Ishikawa (cell line): Measurements from ENCODE around the gene CMTM5.
A peak's percentile ranks its signal among the peaks of the same experiment; 100 is the strongest.

ENCODE experiments used
- CEBPB ChIP-seq: IDR thresholded peaks from 2 replicates; pipeline ENCODE4 v1.6.1; 2012
- CREB1 ChIP-seq: IDR thresholded peaks from 2 replicates; pipeline ENCODE4 v1.6.1; 2012; ENCODE audit warnings: low read depth
- EGR1 ChIP-seq: IDR thresholded peaks from 2 replicates; pipeline ENCODE4 v1.6.1; 2012
- EP300 ChIP-seq: IDR thresholded peaks from 2 replicates; pipeline ENCODE4 v1.6.1; 2012; ENCODE audit warnings: borderline replicate concordance
- FOXM1 ChIP-seq: IDR thresholded peaks from 2 replicates; pipeline ENCODE4 v1.6.1; 2012; ENCODE audit warnings: low read depth, borderline replicate concordance
- NFIC ChIP-seq: IDR thresholded peaks from 2 replicates; pipeline ENCODE4 v1.6.1; 2012
- RAD21 ChIP-seq: IDR thresholded peaks from 2 replicates; pipeline ENCODE4 v1.6.1; 2012; ENCODE audit warnings: low read depth
- TAF1 ChIP-seq: IDR thresholded peaks from 2 replicates; pipeline ENCODE4 v1.6.1; 2012; ENCODE audit warnings: low read depth, mild to moderate bottlenecking
- TCF12 ChIP-seq: IDR thresholded peaks from 2 replicates; pipeline ENCODE4 v1.6.1; 2012; ENCODE audit warnings: low read depth
- TEAD4 ChIP-seq: IDR thresholded peaks from 2 replicates; pipeline ENCODE4 v1.6.1; 2012
- YY1 ChIP-seq: IDR thresholded peaks from 2 replicates; pipeline ENCODE4 v1.6.1; 2012; ENCODE audit warnings: low read depth
- ZBTB7A ChIP-seq: IDR thresholded peaks from 2 replicates; pipeline ENCODE4 v1.6.1; 2012; ENCODE audit warnings: low read depth
- TF ChIP-seq, protein P1 (sequence below): IDR thresholded peaks from 2 replicates; pipeline ENCODE4 v1.6.1; 2012
- TF ChIP-seq, protein P2 (sequence below): IDR thresholded peaks from 2 replicates; pipeline ENCODE4 v1.6.1; 2012; ENCODE audit warnings: low read depth, mild to moderate bottlenecking
- TF ChIP-seq, protein P3 (sequence below): IDR thresholded peaks from 2 replicates; pipeline ENCODE4 v1.6.1; 2012

The CMTM5 gene

GRCh38 chr14:23377198-23377550 lies 328 bp downstream of the CMTM5 start:
- TF ChIP-seq, protein P1, sequence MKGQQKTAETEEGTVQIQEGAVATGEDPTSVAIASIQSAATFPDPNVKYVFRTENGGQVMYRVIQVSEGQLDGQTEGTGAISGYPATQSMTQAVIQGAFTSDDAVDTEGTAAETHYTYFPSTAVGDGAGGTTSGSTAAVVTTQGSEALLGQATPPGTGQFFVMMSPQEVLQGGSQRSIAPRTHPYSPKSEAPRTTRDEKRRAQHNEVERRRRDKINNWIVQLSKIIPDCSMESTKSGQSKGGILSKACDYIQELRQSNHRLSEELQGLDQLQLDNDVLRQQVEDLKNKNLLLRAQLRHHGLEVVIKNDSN: no peak
- TF ChIP-seq CREB1 (no peak), CEBPB (no peak), EGR1 (no peak), YY1 (no peak), ZBTB7A (no peak), NFIC (no peak), TAF1 (no peak)

GRCh38 chr14:23377573-23378563 lies 1.0 kb downstream of the CMTM5 start:
- no peak for TF ChIP-seq RAD21
- no peak for TF ChIP-seq EP300

DNA sequence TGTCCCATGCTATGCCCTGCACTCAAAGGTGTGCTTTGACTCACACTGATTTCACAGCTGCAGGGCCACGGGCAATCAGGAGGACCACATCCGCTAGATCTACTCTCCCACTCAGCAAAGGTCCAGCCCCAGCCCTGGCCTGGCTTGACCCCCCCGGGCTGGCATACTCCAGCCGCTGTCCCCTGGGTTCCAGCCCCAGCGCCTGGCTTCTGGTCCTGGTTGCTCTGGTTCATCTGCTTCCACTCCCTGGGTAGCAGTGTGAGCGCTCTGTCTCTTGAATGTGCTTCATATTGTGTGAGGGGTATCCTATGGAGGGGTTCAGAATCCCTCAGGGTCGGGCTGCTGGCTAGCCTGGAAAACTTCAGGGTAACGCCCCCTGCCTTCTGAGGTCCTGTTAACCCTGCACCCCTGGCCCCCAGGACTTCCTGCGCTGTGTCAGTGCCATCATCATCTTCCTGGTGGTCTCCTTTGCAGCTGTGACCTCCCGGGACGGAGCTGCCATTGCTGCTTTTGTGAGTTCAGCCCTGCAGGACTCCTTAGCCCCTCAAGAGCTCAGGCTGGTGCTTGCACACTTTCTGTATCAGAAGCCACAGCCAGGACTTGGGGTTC lies 1.9 kb downstream of the CMTM5 start:
- TF ChIP-seq NFIC (no peak), CREB1 (no peak), YY1 (no peak), TEAD4 (no peak), RAD21 (no peak), CEBPB (no peak), ZBTB7A (no peak), TCF12 (no peak), FOXM1 (no peak), EGR1 (no peak), EP300 (no peak), TAF1 (no peak)
- TF ChIP-seq, protein P2, sequence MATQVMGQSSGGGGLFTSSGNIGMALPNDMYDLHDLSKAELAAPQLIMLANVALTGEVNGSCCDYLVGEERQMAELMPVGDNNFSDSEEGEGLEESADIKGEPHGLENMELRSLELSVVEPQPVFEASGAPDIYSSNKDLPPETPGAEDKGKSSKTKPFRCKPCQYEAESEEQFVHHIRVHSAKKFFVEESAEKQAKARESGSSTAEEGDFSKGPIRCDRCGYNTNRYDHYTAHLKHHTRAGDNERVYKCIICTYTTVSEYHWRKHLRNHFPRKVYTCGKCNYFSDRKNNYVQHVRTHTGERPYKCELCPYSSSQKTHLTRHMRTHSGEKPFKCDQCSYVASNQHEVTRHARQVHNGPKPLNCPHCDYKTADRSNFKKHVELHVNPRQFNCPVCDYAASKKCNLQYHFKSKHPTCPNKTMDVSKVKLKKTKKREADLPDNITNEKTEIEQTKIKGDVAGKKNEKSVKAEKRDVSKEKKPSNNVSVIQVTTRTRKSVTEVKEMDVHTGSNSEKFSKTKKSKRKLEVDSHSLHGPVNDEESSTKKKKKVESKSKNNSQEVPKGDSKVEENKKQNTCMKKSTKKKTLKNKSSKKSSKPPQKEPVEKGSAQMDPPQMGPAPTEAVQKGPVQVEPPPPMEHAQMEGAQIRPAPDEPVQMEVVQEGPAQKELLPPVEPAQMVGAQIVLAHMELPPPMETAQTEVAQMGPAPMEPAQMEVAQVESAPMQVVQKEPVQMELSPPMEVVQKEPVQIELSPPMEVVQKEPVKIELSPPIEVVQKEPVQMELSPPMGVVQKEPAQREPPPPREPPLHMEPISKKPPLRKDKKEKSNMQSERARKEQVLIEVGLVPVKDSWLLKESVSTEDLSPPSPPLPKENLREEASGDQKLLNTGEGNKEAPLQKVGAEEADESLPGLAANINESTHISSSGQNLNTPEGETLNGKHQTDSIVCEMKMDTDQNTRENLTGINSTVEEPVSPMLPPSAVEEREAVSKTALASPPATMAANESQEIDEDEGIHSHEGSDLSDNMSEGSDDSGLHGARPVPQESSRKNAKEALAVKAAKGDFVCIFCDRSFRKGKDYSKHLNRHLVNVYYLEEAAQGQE: no peak
- TF ChIP-seq, protein P1: no peak
- TF ChIP-seq, protein P3, sequence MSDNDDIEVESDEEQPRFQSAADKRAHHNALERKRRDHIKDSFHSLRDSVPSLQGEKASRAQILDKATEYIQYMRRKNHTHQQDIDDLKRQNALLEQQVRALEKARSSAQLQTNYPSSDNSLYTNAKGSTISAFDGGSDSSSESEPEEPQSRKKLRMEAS: no peak

GRCh38 chr14:23379366-23380196 lies 2.7 kb downstream of the CMTM5 start:
- TF ChIP-seq TAF1 (no peak), NFIC (peak; percentile 48; the same call in 1 of the 2 replicates), EGR1 (no peak), FOXM1 (no peak), EP300 (no peak), RAD21 (peak; percentile 88), TCF12 (no peak)
- TF ChIP-seq, protein P1: no peak

- TF ChIP-seq NFIC: no peak
- TF ChIP-seq TEAD4: no peak
- no peak for TF ChIP-seq TCF12
- no peak for TF ChIP-seq EP300
- TF ChIP-seq TAF1: no peak
- no peak for TF ChIP-seq CEBPB
These were observed 3.5 kb downstream of the CMTM5 start for GRCh38 chr14:23380197-23380914.

DNA sequence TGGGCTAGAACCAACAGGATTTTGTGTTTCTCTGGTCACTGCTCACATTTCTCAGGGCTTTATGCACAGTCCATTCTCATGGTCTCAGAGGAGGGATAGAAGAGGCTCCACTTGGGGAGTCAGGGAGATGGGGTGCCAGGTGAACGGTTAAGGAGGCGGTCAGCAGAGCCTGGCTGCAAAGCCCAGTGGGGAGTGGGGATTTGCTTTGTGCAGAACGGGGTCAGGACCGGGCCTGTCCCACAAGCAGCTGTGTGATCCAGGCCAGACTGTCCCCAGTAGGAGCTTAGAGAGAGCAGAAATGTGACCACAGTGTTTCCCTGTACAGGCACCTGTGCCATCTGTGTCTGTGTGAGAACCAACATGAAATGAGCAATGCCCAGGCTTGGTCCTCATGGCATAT lies 4.1 kb downstream of the CMTM5 start:
- TF ChIP-seq CREB1 (no peak), NFIC (no peak), TEAD4 (no peak), RAD21 (no peak), TCF12 (no peak), FOXM1 (no peak), YY1 (no peak)
- TF ChIP-seq, protein P2: no peak
- TF ChIP-seq, protein P3: no peak
- TF ChIP-seq, protein P1: no peak
